ENCODE results near the gene JARID2.

- no peak for TF ChIP-seq POLR2A (IDR thresholded peaks at IDR 0.05)
- TF ChIP-seq, protein P1, sequence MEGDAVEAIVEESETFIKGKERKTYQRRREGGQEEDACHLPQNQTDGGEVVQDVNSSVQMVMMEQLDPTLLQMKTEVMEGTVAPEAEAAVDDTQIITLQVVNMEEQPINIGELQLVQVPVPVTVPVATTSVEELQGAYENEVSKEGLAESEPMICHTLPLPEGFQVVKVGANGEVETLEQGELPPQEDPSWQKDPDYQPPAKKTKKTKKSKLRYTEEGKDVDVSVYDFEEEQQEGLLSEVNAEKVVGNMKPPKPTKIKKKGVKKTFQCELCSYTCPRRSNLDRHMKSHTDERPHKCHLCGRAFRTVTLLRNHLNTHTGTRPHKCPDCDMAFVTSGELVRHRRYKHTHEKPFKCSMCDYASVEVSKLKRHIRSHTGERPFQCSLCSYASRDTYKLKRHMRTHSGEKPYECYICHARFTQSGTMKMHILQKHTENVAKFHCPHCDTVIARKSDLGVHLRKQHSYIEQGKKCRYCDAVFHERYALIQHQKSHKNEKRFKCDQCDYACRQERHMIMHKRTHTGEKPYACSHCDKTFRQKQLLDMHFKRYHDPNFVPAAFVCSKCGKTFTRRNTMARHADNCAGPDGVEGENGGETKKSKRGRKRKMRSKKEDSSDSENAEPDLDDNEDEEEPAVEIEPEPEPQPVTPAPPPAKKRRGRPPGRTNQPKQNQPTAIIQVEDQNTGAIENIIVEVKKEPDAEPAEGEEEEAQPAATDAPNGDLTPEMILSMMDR (IDR thresholded peaks at IDR 0.05), result no peak
These were observed 289.1 kb downstream of the JARID2 start for GRCh38 chr6:15534974-15535373.
